ENCODE measurements around the gene PRR14L. TPM values are rescaled to one million over a fixed set of nuclear protein-coding genes. Genes with fewer than 3 reads are reported as not detected.

Gene PRR14L
- total and polyA plus RNA-seq, 2 of the 13 experiments (the other 11 are each of a cell fraction or from before 2014, with no cell fraction given) = 6.6 to 16.5 TPM

GRCh38 chr22:31753634-31754501 lies 3.9 kb upstream of the PRR14L start, which contains the start of gene DEPDC5 (continued):
- TF ChIP-seq, protein P1, sequence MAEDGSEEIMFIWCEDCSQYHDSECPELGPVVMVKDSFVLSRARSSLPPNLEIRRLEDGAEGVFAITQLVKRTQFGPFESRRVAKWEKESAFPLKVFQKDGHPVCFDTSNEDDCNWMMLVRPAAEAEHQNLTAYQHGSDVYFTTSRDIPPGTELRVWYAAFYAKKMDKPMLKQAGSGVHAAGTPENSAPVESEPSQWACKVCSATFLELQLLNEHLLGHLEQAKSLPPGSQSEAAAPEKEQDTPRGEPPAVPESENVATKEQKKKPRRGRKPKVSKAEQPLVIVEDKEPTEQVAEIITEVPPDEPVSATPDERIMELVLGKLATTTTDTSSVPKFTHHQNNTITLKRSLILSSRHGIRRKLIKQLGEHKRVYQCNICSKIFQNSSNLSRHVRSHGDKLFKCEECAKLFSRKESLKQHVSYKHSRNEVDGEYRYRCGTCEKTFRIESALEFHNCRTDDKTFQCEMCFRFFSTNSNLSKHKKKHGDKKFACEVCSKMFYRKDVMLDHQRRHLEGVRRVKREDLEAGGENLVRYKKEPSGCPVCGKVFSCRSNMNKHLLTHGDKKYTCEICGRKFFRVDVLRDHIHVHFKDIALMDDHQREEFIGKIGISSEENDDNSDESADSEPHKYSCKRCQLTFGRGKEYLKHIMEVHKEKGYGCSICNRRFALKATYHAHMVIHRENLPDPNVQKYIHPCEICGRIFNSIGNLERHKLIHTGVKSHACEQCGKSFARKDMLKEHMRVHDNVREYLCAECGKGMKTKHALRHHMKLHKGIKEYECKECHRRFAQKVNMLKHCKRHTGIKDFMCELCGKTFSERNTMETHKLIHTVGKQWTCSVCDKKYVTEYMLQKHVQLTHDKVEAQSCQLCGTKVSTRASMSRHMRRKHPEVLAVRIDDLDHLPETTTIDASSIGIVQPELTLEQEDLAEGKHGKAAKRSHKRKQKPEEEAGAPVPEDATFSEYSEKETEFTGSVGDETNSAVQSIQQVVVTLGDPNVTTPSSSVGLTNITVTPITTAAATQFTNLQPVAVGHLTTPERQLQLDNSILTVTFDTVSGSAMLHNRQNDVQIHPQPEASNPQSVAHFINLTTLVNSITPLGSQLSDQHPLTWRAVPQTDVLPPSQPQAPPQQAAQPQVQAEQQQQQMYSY (CRISPR knock-in tag; IDR thresholded peaks at IDR 0.05) = no peak
- TF ChIP-seq CSRNP1 (CRISPR knock-in tag; IDR thresholded peaks at IDR 0.05) (no peak), STAT6 (CRISPR knock-in tag; IDR thresholded peaks at IDR 0.05; ENCODE audit: borderline replicate concordance) (no peak; the same call in 1 of the 2 replicates), CTCF (CRISPR knock-in tag; IDR thresholded peaks at IDR 0.05) (peak; percentile 5; the same call in 1 of the 2 replicates), ZNF737 (CRISPR knock-in tag; IDR thresholded peaks at IDR 0.05; ENCODE audit: borderline replicate concordance) (no peak), AGO2 (optimal IDR thresholded peaks at IDR 0.05; ENCODE audit: low read depth, low read length) (no peak), ZSCAN20 (CRISPR knock-in tag; IDR thresholded peaks at IDR 0.05; ENCODE audit: borderline replicate concordance) (peak; percentile 43; the same call in 1 of the 2 replicates)
- TF ChIP-seq, protein P2, sequence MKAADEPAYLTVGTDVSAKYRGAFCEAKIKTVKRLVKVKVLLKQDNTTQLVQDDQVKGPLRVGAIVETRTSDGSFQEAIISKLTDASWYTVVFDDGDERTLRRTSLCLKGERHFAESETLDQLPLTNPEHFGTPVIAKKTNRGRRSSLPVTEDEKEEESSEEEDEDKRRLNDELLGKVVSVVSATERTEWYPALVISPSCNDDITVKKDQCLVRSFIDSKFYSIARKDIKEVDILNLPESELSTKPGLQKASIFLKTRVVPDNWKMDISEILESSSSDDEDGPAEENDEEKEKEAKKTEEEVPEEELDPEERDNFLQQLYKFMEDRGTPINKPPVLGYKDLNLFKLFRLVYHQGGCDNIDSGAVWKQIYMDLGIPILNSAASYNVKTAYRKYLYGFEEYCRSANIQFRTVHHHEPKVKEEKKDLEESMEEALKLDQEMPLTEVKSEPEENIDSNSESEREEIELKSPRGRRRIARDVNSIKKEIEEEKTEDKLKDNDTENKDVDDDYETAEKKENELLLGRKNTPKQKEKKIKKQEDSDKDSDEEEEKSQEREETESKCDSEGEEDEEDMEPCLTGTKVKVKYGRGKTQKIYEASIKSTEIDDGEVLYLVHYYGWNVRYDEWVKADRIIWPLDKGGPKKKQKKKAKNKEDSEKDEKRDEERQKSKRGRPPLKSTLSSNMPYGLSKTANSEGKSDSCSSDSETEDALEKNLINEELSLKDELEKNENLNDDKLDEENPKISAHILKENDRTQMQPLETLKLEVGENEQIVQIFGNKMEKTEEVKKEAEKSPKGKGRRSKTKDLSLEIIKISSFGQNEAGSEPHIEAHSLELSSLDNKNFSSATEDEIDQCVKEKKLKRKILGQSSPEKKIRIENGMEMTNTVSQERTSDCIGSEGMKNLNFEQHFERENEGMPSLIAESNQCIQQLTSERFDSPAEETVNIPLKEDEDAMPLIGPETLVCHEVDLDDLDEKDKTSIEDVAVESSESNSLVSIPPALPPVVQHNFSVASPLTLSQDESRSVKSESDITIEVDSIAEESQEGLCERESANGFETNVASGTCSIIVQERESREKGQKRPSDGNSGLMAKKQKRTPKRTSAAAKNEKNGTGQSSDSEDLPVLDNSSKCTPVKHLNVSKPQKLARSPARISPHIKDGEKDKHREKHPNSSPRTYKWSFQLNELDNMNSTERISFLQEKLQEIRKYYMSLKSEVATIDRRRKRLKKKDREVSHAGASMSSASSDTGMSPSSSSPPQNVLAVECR (CRISPR knock-in tag; IDR thresholded peaks at IDR 0.05; ENCODE audit: borderline replicate concordance) = peak; percentile 78; the same call in 1 of the 2 replicates
- TF ChIP-seq, protein P3, sequence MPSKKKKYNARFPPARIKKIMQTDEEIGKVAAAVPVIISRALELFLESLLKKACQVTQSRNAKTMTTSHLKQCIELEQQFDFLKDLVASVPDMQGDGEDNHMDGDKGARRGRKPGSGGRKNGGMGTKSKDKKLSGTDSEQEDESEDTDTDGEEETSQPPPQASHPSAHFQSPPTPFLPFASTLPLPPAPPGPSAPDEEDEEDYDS (CRISPR knock-in tag; IDR thresholded peaks at IDR 0.05) = peak; percentile 79

Measured in HepG2 (cell line).